HEK293 (cell line): ENCODE data around the gene YAF2.

Experiments
- CTCF ChIP-seq: fragments of 450-650 bp; formaldehyde crosslinking; IDR thresholded peaks from 2 replicates; pipeline ENCODE4 v1.5.1; 2016; ENCODE audit warnings: missing biosample characterization, missing genetic modification characterization
- GFI1B ChIP-seq: fragments of 450-650 bp; formaldehyde crosslinking; IDR thresholded peaks from 2 replicates; pipeline ENCODE4 v1.5.1; 2016; ENCODE audit warnings: missing biosample characterization, missing genetic modification characterization
- GLIS1 ChIP-seq: fragments of 450-650 bp; formaldehyde crosslinking; IDR thresholded peaks from 2 replicates; pipeline ENCODE4 v1.5.1; 2016; ENCODE audit warnings: missing biosample characterization, missing genetic modification characterization
- KLF16 ChIP-seq: fragments of 450-650 bp; formaldehyde crosslinking; IDR thresholded peaks from 2 replicates; pipeline ENCODE4 v1.5.1; 2017; ENCODE audit warnings: missing biosample characterization, missing genetic modification characterization
- ZNF239 ChIP-seq: fragments of 450-650 bp; formaldehyde crosslinking; IDR thresholded peaks from 2 replicates; pipeline ENCODE4 v1.5.1; 2016; ENCODE audit warnings: missing biosample characterization, missing genetic modification characterization
- TF ChIP-seq, protein P1 (sequence below): fragments of 450-650 bp; IDR thresholded peaks from 2 replicates; pipeline ENCODE4 v1.5.1; 2018; ENCODE audit warnings: missing biosample characterization, missing genetic modification characterization
- TF ChIP-seq, protein P2 (sequence below): fragments of 450-650 bp; formaldehyde crosslinking; IDR thresholded peaks from 2 replicates; pipeline ENCODE4 v1.5.1; 2016; ENCODE audit warnings: missing biosample characterization, missing genetic modification characterization

GRCh38 chr12:42192258-42192657 is 45.8 kb downstream of the YAF2 start:
- no peak for TF ChIP-seq KLF16 (tag by site-specific recombination)
- no peak for TF ChIP-seq GLIS1 (tag by site-specific recombination)
- TF ChIP-seq CTCF (tag by site-specific recombination): no peak
- TF ChIP-seq ZNF239 (tag by site-specific recombination): no peak
- no peak for TF ChIP-seq GFI1B (tag by site-specific recombination)
- TF ChIP-seq, protein P1, sequence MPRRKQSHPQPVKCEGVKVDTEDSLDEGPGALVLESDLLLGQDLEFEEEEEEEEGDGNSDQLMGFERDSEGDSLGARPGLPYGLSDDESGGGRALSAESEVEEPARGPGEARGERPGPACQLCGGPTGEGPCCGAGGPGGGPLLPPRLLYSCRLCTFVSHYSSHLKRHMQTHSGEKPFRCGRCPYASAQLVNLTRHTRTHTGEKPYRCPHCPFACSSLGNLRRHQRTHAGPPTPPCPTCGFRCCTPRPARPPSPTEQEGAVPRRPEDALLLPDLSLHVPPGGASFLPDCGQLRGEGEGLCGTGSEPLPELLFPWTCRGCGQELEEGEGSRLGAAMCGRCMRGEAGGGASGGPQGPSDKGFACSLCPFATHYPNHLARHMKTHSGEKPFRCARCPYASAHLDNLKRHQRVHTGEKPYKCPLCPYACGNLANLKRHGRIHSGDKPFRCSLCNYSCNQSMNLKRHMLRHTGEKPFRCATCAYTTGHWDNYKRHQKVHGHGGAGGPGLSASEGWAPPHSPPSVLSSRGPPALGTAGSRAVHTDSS (tag by site-specific recombination): no peak
- TF ChIP-seq, protein P2, sequence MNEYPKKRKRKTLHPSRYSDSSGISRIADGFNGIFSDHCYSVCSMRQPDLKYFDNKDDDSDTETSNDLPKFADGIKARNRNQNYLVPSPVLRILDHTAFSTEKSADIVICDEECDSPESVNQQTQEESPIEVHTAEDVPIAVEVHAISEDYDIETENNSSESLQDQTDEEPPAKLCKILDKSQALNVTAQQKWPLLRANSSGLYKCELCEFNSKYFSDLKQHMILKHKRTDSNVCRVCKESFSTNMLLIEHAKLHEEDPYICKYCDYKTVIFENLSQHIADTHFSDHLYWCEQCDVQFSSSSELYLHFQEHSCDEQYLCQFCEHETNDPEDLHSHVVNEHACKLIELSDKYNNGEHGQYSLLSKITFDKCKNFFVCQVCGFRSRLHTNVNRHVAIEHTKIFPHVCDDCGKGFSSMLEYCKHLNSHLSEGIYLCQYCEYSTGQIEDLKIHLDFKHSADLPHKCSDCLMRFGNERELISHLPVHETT (tag by site-specific recombination): no peak
